Activated CD4-positive, alpha-beta T cell treated with anti-CD3 and anti-CD28 coated beads, Interleukin-2, amount 10 ng/mL, durations not matched to agents 24 days and 14 days (primary cell): ENCODE measurements around the gene PPIL1. TPM values are rescaled to one million over a fixed set of nuclear protein-coding genes. Genes with fewer than 3 reads are reported as not detected.
"Not testable (repeated sequence)": the region's sequence is repeated elsewhere in the genome, so short reads cannot be mapped to it uniquely, and the experiment has no call there.

ENCODE experiments used
- DNase-seq: peaks from one replicate; pipeline ENCODE4 v3.0.0; 2022
- H3K27ac Mint-ChIP-seq: one replicate; pipeline ENCODE4 v1.8.0; 2022; ENCODE audit warnings: mild to moderate bottlenecking, mixed read lengths
- H3K27me3 Mint-ChIP-seq: one replicate; pipeline ENCODE4 v1.8.0; 2022; ENCODE audit warnings: mixed read lengths
- H3K36me3 Mint-ChIP-seq: one replicate; pipeline ENCODE4 v1.8.0; 2022; ENCODE audit warnings: low read depth, mild to moderate bottlenecking, mixed read lengths
- H3K4me1 Mint-ChIP-seq: one replicate; pipeline ENCODE4 v1.8.0; 2021; ENCODE audit warnings: mixed read lengths
- H3K4me3 Mint-ChIP-seq: one replicate; pipeline ENCODE4 v1.8.0; 2022; ENCODE audit warnings: mild to moderate bottlenecking, moderate library complexity, mixed read lengths
- H3K9me3 Mint-ChIP-seq: one replicate; pipeline ENCODE4 v1.8.0; 2021; ENCODE audit warnings: mixed read lengths
- intact Hi-C: fragments of 100-400 bp; cut with micrococcal nuclease; formaldehyde crosslinking; loops from one replicate; pipeline ENCODE4 v1.15.1; 2023
- total RNA-seq: library from RNA; stranded (reverse); gene quantifications from 2 replicates; pipeline ENCODE4 v1.2.3, GENCODE V29; 2022

Gene PPIL1
- total RNA-seq, 1 donor from 2014 or later: 65.1 TPM

DNA sequence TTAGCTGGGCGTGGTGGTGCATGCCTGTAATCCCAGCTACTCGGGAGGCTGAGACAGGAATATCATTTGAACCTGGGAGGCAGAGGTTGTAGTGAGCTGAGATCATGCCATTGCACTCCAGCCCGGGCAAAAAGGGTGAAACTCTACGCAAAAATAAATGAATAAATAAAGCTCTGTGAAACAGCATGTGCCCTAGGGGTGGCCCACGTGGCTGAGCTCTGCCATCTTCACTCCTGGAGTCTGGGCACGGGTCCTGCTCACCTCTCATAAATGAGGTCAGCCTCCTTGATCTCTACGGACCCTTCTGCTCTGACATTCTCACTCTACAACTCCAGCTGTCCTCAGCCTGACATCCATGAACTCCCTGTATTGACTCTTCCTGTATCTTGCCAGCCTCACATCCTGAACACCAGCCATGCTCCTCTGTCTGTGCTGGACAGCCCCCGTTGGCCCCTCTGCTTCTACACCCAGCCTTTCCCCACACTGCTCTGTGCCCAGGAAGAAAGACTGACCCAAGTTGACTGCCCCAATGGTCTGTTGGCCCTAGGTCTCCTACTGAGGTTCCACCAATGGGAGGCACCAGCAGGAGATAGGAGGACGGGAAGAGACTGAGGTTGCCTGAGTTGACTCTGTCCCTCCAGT, 57.3 kb downstream of the PPIL1 start:
- peaks cover 12% of the 10 kb centered on the region for H3K27me3 Mint-ChIP-seq
- no peaks in the 10 kb centered on the region for H3K36me3 Mint-ChIP-seq
- no peak for DNase-seq
- intact Hi-C loops: no loop called here
- no peak overlapping the region for H3K4me3 Mint-ChIP-seq
- H3K9me3 Mint-ChIP-seq: no peaks in the 10 kb centered on the region
- H3K27ac Mint-ChIP-seq: no peak overlapping the region
- peaks cover 12% of the 10 kb centered on the region for H3K4me1 Mint-ChIP-seq

DNA sequence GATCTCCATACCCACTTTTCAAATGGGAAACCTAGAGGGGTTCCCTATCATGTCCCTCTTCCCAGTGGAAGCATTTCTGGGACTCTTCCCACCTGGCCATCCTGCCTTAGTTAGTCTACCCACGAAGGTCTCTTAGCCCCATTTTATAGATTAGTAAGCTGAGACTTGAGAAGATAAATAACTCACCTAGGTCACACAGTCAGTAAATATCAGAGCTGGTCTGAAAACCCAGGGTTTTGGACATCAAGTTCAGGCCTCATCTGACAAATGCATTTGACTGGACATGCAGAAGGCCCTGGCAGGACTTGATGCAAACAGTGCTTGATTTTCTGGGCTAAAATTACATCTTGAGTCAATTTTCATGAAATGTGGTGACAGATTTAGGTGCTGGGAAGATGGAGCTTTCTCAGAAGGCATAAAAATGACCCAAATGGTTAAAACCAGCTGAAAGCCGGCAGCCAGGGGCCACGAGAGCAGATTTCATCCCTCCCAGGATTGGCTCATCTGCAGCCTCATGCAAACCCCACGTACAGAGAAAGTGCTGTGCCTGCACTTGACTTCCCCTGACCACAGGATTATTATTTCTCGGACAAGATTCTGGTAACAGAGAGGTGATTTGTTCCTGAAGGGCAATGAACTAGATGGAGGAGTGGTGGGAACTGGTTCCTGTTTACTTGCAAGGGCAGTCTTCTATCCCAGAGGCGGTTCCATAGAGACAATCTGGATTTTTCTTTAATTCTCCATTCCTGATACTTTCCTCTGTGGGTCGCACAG, 58.5 kb downstream of the PPIL1 start:
- DNase-seq: no peak
- H3K4me1 Mint-ChIP-seq: peaks cover 5% of the 10 kb centered on the region
- H3K27me3 Mint-ChIP-seq: peaks cover 12% of the 10 kb centered on the region
- no peak overlapping the region for H3K27ac Mint-ChIP-seq
- intact Hi-C loops: no loop called here
- no peak overlapping the region for H3K4me3 Mint-ChIP-seq
- H3K9me3 Mint-ChIP-seq: no peaks in the 10 kb centered on the region
- H3K36me3 Mint-ChIP-seq: no peaks in the 10 kb centered on the region

DNA sequence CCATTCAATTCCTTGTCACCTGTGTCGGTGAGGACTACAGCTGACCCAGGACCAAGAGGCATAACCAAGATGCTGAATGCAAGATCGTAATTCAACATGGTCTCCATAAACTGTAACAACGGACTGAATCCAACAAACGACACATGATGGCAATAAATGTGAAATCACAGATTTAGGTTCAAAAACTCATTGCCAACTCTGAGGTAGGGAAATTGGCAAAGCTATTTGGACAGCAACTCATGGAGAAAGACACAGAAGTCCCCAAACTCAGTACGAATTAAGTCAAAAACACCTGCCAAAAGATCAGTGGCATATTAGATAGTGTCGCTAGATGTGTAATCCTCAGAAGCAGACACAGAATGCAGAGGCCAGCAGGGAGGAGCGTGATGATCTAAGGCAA, 60.4 kb downstream of the PPIL1 start:
- Mint-ChIP-seq H3K4me1 (no peaks in the 10 kb centered on the region), H3K36me3 (no peaks in the 10 kb centered on the region), H3K4me3 (no peak overlapping the region), H3K27me3 (peaks cover 15% of the 10 kb centered on the region), H3K27ac (no peak overlapping the region), H3K9me3 (no peaks in the 10 kb centered on the region)
- intact Hi-C loops: no loop called here
- DNase-seq: no peak

DNA sequence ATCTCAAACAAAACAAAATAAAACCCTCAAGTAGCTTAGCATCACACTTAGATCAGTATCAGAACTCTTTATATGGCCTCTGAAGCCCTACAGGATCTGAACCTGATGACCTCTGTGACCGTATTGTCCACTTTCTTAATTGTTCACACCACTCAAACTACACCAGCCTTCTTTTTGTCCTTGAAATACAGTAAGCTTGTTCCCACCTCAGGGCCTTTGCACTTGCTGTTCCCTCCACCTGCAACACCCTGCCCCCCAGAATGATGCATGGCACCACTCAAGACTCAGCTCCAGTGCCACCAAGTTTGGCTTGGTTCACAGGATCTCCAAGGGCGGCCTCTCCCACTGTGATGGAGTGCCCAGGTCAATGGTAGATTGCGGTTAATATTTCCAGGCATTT, 61.1 kb downstream of the PPIL1 start:
- no peaks in the 10 kb centered on the region for H3K36me3 Mint-ChIP-seq
- no peak for DNase-seq
- H3K4me1 Mint-ChIP-seq: no peaks in the 10 kb centered on the region
- H3K27me3 Mint-ChIP-seq: peaks cover 19% of the 10 kb centered on the region
- no peaks in the 10 kb centered on the region for H3K9me3 Mint-ChIP-seq
- H3K4me3 Mint-ChIP-seq: no peak overlapping the region
- H3K27ac Mint-ChIP-seq: no peak overlapping the region
- intact Hi-C loops: no loop called here

DNA sequence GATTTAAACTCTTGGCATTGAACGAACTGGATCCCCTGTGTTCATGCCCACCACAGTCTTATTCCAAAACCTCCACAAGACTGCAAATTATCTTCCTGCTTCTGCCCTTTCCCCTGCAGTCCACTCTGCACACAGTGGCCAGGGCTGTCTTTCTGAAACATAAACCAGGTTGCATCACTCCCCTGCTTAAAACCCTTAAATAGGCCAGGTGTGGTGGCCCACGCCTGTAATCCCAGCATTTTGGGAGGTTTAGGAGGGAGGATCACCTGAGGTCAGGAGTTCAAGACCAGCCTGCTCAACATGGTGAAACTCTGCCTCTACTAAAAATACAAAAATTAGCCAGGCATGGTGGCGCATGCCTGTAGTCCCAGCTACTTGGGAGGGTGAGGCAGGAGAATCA, 61.6 kb downstream of the PPIL1 start:
- DNase-seq, H3K9me3 Mint-ChIP-seq, intact Hi-C loops, H3K4me1 Mint-ChIP-seq, H3K36me3 Mint-ChIP-seq, H3K27ac Mint-ChIP-seq, H3K4me3 Mint-ChIP-seq: not testable (repeated sequence)
- peaks cover 20% of the 10 kb centered on the region for H3K27me3 Mint-ChIP-seq

DNA sequence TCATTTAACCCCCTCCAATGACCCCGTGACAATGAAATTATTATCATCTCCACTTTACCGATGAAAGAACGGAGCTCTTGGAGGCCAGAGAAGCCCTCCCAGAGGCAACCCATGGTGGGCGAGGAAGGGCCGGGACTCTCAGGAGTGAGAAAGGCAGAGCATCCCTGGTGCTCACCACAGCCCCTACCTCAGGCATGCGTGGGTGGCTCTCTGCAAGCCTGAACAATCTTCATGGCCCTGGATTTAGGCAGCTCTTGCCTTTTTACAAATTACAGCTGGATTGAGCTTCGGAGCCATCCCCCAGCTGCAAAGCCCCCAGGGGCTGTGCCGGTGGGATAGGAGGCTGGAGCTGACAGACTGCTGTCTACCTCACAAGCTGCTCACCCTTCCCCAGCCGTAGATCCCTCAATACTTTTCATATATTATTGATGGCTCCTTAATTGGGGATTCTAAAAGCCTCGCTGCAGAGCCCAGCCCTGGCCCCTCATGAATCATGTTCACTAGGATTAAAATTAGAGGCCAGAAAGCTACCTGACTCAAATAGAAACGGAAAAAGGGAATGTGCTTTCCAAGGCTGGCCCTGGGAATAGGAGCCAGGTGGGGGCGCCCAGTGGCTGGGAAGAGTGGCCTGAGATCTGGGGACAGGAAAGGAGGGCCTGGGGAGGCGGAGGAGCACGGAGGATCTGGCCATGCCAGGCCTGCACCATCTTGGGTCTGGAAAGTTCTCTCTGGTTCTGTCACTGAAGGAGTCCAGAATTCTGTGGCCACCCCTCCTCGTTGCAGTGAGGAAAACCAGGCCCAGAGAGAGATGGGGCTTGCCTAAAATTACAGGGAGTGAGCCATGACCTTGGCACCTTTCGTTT, 64.4 kb downstream of the PPIL1 start:
- DNase-seq: no peak
- H3K36me3 Mint-ChIP-seq: no peaks in the 10 kb centered on the region
- no peak overlapping the region for H3K27ac Mint-ChIP-seq
- H3K4me1 Mint-ChIP-seq: no peaks in the 10 kb centered on the region
- H3K4me3 Mint-ChIP-seq: no peak overlapping the region
- peaks cover 24% of the 10 kb centered on the region for H3K27me3 Mint-ChIP-seq
- no peaks in the 10 kb centered on the region for H3K9me3 Mint-ChIP-seq
- intact Hi-C loops: no loop called here

DNA sequence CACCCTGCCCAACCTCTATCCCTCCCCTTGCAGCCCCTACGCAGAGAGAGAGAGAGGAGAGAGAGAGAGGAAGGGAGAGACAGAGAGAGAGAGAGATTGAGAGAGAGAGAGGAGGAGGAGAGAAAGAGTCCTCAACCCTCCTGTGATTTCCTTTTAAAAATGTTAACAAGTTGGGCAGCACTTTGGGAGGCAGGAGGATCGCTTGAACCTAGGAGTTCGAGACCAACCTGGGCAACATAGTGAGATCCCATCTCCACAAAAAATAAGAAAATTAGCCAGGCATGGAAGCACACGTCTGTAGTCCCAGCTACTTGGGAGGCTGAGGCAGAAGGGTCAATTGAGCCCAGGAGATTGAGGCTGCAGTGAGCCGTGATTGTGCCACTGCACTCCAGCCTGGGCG, 65.4 kb downstream of the PPIL1 start:
- Mint-ChIP-seq H3K36me3 (no peaks in the 10 kb centered on the region), H3K9me3 (no peaks in the 10 kb centered on the region), H3K27ac (no peak overlapping the region), H3K27me3 (peaks cover 24% of the 10 kb centered on the region), H3K4me1 (no peaks in the 10 kb centered on the region), H3K4me3 (no peak overlapping the region)
- intact Hi-C loops: no loop called here
- no peak for DNase-seq

DNA sequence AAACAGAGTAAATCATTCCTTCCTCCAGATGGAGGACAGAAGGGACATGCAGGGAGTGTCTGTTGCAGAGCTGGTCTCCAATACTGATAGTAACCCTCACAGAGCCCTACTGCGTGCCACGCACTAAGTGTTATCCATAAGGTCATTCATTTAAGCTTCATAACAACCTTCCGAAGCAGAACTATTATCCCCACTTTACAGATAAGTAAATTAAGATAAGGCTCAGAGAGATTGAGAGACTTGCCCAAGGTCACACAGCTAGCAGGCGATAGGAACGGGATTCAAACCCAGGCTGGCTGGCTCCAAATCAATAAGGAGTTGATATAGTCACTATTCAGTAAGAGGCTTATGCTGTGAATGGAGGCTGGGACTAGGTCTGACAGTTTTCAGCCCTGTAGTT, 66.0 kb downstream of the PPIL1 start:
- H3K27me3 Mint-ChIP-seq: peaks cover 24% of the 10 kb centered on the region
- no peak overlapping the region for H3K4me3 Mint-ChIP-seq
- no peak overlapping the region for H3K27ac Mint-ChIP-seq
- no peaks in the 10 kb centered on the region for H3K4me1 Mint-ChIP-seq
- no peaks in the 10 kb centered on the region for H3K36me3 Mint-ChIP-seq
- no peak for DNase-seq
- no peaks in the 10 kb centered on the region for H3K9me3 Mint-ChIP-seq
- intact Hi-C loops: no loop called here

DNA sequence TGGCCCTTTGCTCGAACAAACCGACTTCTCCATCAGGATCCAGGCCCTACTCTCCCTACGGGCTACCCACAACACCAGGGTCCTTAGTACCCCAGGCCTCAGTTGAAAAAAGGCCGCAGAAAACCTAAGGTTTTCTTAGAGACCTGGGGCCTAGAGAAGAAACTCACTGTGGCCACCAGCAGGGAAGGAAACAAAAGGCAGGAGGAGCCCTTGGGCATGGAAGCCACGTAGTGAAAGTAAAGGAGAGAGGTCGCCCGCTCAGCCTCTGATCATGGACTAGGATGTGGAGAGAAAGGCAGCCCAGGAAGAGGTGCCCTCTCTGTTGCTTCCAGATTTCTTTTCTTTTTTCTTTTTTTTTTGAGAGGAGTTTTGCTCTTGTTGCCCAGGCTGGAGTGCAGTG, 66.9 kb downstream of the PPIL1 start:
- DNase-seq: no peak
- intact Hi-C loops: no loop called here
- H3K27ac Mint-ChIP-seq: no peak overlapping the region
- H3K27me3 Mint-ChIP-seq: peaks cover 27% of the 10 kb centered on the region
- no peak overlapping the region for H3K4me3 Mint-ChIP-seq
- no peaks in the 10 kb centered on the region for H3K36me3 Mint-ChIP-seq
- no peaks in the 10 kb centered on the region for H3K9me3 Mint-ChIP-seq
- H3K4me1 Mint-ChIP-seq: no peaks in the 10 kb centered on the region

DNA sequence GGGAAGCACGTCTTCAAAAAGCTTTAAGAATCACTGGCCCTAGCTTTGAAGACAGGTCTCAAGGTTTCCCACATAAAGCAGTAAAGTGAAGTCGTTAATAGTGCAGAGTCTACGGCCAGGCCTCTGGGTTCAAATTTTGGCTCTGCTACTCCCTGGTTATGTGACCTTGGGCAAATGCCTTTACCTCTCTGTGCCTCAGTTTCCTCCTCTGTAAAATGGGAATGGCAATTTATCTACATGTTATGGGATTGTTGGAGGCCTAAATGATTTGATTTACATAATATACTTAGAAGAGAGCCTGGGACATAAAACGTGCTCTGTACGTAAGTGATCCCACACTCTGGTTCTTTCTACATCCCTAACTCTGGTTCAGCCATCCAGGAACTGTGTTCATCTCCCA, 67.5 kb downstream of the PPIL1 start:
- no peak overlapping the region for H3K27ac Mint-ChIP-seq
- H3K4me3 Mint-ChIP-seq: no peak overlapping the region
- no peaks in the 10 kb centered on the region for H3K9me3 Mint-ChIP-seq
- DNase-seq: no peak
- peaks cover 27% of the 10 kb centered on the region for H3K27me3 Mint-ChIP-seq
- intact Hi-C loops: no loop called here
- no peaks in the 10 kb centered on the region for H3K4me1 Mint-ChIP-seq
- H3K36me3 Mint-ChIP-seq: no peaks in the 10 kb centered on the region

DNA sequence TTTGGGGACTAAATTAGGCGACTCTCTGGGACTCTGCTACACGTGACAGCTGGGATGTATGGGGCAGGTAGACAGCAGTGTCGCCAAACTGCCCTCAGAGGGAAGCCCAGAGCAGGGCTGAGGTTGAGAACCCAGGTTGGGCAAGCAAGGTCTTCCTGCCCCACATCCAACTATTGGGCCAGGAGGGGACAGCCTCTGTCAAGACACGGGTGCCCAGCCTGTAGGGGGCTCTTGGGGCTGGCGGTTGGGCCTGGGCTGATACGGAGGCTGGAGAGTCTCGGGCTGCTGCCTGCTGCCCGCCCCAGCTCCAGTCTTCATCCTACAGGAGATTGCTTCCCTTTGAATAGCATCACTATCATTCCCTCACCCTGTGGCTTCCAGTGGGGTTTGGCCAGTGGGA, 68.7 kb downstream of the PPIL1 start:
- no peak overlapping the region for H3K27ac Mint-ChIP-seq
- no peak for DNase-seq
- peaks cover 25% of the 10 kb centered on the region for H3K27me3 Mint-ChIP-seq
- intact Hi-C loops: no loop called here
- no peaks in the 10 kb centered on the region for H3K4me1 Mint-ChIP-seq
- no peaks in the 10 kb centered on the region for H3K36me3 Mint-ChIP-seq
- no peak overlapping the region for H3K4me3 Mint-ChIP-seq
- no peaks in the 10 kb centered on the region for H3K9me3 Mint-ChIP-seq

DNA sequence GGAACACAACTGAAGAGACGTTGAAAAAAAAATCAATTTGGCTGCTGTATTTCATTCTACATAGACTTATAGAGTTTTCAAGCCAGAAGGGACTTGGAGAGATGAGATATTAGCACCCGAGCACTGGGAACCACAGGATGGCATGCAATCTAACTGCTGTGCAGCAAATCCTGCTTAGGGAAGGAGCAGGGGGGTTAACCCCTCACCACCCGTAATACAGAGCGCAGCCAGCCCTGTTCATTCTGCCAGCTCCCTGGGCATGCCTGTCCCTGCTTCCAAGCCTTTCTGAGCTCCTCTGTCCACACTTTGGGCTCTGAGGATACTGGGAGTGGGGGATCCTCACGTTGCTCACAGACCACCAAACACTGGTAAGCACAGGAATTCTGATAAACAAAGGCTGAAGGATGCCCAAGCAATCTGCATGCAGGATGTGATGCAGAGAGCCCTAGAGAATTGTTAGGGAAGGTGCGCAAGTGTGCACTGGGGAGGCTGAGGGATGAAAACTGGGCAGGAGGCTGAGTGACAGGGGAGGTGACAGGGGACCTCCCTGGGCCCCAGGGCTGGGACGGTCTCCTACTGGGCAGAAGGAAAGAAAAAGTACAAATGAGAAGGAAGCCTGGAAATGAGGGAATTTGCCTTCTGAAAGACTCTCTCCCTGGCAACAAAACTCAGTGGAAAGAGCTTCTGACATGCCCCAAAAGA, 69.4 kb downstream of the PPIL1 start:
- intact Hi-C loops: no loop called here
- no peak for DNase-seq
- Mint-ChIP-seq H3K4me1 (no peaks in the 10 kb centered on the region), H3K36me3 (no peaks in the 10 kb centered on the region), H3K27me3 (peaks cover 25% of the 10 kb centered on the region), H3K27ac (no peak overlapping the region), H3K4me3 (no peak overlapping the region), H3K9me3 (no peaks in the 10 kb centered on the region)
